Esophagus (tissue), 2 donors: ENCODE measurements around the gene ALG1. TPM values are rescaled to one million over a fixed set of nuclear protein-coding genes. Genes with fewer than 3 reads are reported as not detected.
"Not testable (repeated sequence)": the region's sequence is repeated elsewhere in the genome, so short reads cannot be mapped to it uniquely, and the experiment has no call there.

Source experiments
- H3K27ac ChIP-seq, 2 donors: one replicate each; pipeline ENCODE4 v1.5.1; 2013; ENCODE audit warnings: low read depth in 2 of 2, mild to moderate bottlenecking in 2 of 2, inconsistent platforms in 1 of 2, low read length in 1 of 2, moderate library complexity in 1 of 2
- H3K27me3 ChIP-seq, 2 donors: one replicate each; pipeline ENCODE4 v1.6.1; 2013; ENCODE audit warnings: low read length in 2 of 2, control low read depth in 1 of 2, mild to moderate bottlenecking in 1 of 2; ENCODE audit not compliant: insufficient read depth in 2 of 2, control insufficient read depth in 1 of 2
- H3K36me3 ChIP-seq, 2 donors: one replicate each; pipeline ENCODE4 v1.6.1; 2013; ENCODE audit warnings: low read length in 1 of 2; ENCODE audit not compliant: control insufficient read depth in 2 of 2, insufficient read depth in 2 of 2
- H3K4me1 ChIP-seq, 2 donors: one replicate each; pipeline ENCODE4 v1.6.1; 2013; ENCODE audit warnings: low read length in 1 of 2; ENCODE audit not compliant: control insufficient read depth in 2 of 2, insufficient read depth in 2 of 2
- H3K4me3 ChIP-seq, 2 donors: one replicate each; pipeline ENCODE4 v1.5.1; 2013; ENCODE audit warnings: low read length in 2 of 2, mild to moderate bottlenecking in 2 of 2, low read depth in 1 of 2, moderate library complexity in 1 of 2
- H3K9me3 ChIP-seq, 2 donors: one replicate each; pipeline ENCODE4 v1.6.1; 2013; ENCODE audit warnings: mild to moderate bottlenecking in 2 of 2, low read depth in 1 of 2, low read length in 1 of 2, moderate library complexity in 1 of 2; ENCODE audit not compliant: control insufficient read depth in 2 of 2, insufficient read depth in 1 of 2
- WGBS, 2 donors: extraction: QIAGEN DNeasy Blood & Tissue Kit; methylation state at CpG; one replicate each; pipeline ENCODE4 v1.1.7; 2013; 5-methylcytosine and 5-hydroxymethylcytosine counted together
- polyA plus RNA-seq, 2 donors: library from polyadenylated mRNA; stranded (reverse); fragments of 200-250 nt; gene quantifications; one replicate each; pipeline ENCODE4 v1.2.3, GENCODE V29; 2013
- donor health status: healthy with polysubstance abuse.
- donor health status: Bipolar disorder and iron deficiency.

Gene ALG1
- polyA plus RNA-seq, 2 donors = 7.6 to 12.5 TPM

DNA sequence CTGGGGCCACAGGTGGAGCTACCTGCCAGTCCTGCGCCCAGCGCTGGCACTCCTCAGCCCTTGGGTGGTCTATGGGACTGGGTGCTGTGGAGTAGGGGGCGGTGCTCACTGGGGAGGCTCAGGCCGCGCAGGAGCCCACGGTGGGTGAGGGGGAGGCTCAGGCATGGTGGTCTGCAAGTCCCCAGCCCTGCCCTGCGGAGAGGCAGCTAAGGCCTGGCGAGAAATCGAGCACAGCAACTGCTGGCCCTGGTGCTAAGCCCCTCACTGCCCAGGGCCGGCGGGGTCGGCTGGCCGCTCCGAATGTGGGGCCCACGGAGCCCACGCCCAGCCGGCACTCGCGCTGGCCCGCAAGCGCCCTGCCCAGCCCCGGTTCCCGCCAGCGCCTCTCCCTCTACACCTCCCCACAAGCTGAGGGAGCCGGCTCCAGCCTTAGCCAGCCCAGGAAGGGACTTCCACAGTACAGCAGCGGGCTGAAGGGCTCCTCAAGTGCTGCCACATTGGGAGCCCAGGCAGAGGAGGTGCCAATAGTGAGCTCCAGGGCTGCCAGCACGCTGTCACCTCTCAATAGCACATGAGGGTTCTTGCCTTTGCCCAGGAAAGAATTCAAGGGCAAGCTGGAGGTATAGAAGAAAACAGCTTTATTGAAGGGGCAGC is 37.0 kb downstream of the ALG1 start:
- Histone ChIP-seq H3K4me1 (no peaks in the 10 kb centered on the region), H3K36me3 (no peaks in the 10 kb centered on the region)
- WGBS, 2 donors = 91 to 95% methylated on average over 24 to 27 of the region's 27 CpGs

DNA sequence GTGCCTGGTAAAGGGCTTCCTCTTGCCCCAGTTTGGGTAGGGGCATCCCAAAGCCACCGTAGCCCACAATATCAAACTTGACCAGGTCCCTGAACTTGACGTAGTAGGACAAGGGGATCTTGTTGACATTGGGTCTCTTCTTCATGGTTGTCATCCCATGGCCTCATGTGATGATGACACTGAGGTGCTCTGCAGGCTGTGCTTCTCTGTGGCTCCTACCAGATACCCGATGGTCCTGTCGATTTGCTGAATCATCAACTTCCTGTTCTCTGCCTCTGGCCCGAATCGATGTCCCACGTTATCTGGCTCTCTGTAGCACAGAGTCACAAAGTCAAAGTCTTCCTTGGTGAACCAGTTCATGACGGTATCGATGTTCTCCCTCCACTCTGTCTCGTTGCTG is 39.3 kb downstream of the ALG1 start:
- H3K9me3 ChIP-seq, H3K27ac ChIP-seq, H3K27me3 ChIP-seq, H3K4me3 ChIP-seq, H3K4me1 ChIP-seq, H3K36me3 ChIP-seq: not testable (repeated sequence)
- WGBS, 2 donors = 77 to 85% methylated on average over 8 to 10 of the region's 10 CpGs

More for the DNA sequence above, 37.0 kb downstream of the ALG1 start:
- Histone ChIP-seq H3K4me3 (no peak overlapping the region), H3K9me3 (no peaks in the 10 kb centered on the region), H3K27ac (no peak overlapping the region), H3K27me3 (no peaks in the 10 kb centered on the region)

DNA sequence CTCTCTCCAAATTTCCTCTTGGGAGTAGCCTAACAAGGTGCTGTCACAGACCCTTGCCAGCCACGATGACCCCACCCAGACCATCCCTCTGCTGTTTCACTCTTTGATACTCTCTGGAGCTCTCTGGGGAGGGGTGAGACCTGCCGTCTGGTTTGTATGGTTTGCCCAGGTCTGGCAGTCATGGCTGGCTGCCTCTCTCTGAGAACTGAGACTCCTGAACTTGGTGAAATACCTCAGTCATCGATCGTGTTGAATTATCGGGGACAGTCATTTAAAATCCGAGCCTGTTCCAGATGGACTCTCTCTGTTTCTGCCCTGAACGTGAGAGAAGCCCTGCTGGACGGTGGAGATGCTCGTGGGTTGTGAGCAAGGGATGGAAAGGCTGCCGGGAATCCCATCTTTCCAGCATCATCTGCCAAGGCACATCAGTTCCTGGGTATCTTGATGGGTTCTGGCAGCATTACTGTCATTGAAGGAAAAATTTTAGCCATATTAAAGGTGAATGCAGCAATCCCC is 45.2 kb downstream of the ALG1 start:
- H3K36me3 ChIP-seq, H3K27me3 ChIP-seq, H3K27ac ChIP-seq, H3K9me3 ChIP-seq, H3K4me1 ChIP-seq, H3K4me3 ChIP-seq: not testable (repeated sequence)
- 35 to 41% methylated on average over 9 of the region's 10 CpGs for WGBS, 2 donors

DNA sequence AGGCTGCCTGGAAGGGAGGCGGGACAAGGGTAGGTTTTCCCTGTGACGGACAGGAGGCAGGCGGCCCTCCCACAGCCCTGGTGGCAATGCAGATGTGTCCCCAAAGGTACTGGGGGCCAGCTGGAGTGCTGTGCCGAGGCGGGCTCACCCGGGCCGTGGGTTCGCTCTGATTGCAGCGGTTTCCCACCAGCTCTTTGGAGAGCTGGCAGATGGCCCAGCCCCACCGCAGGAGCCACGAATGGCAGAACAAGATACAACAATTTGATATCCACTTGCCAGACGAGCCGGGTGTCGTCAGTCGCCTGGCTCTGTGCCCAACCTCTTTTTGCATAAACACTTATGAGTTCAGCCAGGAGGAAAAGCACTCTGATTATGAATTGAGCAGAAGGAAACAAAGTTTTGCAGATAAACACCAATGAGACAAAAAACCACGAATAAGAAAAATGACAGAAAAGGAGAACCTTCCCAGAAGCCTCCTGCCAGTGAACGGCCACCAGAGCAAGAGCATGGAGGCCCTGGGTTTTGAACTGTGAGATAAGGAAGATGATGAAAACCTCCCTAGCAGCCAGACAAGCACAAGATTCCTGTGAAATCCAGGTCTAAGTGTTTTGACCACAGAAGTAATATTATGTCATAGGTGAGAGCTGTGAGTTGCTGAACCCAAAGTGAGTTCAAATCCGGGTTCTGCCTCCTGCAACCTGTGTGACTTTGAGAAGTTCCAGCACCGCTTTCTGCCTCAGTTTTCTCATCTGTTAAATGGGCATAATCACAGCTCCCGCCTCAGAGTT is 45.9 kb downstream of the ALG1 start:
- not testable (repeated sequence) for H3K36me3 ChIP-seq, H3K27ac ChIP-seq, H3K4me1 ChIP-seq, H3K9me3 ChIP-seq, H3K4me3 ChIP-seq, H3K27me3 ChIP-seq
- WGBS, 2 donors = 16 to 21% methylated on average over 19 to 20 of the region's 20 CpGs

DNA sequence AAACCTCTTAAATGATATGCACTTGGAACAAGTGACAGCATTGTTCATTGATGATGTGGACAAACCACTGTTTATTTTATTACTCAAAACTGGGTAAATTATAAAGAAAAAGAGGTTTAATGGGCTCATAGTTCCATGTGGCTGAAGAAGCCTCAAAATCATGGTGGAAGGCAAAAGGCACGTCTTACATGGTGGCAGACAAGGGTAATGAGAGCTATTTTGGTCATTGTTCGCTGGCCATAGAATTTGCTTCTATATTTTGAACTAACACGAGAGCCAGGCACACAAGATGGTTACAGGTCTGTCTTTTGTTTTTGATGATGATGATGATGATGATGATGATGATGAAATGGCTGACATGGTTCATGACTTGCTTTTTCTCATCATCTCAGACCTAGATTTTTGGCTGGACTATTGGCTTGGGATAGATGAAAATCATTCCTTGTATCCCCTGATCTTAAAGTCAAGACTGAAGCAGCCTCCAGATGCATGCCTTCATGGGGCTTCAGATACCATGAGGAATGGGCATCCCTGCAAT is 59.9 kb downstream of the ALG1 start:
- not testable (repeated sequence) for H3K36me3 ChIP-seq, H3K27ac ChIP-seq, H3K9me3 ChIP-seq, H3K4me3 ChIP-seq, H3K4me1 ChIP-seq, H3K27me3 ChIP-seq
- 89 to 90% methylated on average over 3 of the region's 3 CpGs for WGBS, 2 donors

DNA sequence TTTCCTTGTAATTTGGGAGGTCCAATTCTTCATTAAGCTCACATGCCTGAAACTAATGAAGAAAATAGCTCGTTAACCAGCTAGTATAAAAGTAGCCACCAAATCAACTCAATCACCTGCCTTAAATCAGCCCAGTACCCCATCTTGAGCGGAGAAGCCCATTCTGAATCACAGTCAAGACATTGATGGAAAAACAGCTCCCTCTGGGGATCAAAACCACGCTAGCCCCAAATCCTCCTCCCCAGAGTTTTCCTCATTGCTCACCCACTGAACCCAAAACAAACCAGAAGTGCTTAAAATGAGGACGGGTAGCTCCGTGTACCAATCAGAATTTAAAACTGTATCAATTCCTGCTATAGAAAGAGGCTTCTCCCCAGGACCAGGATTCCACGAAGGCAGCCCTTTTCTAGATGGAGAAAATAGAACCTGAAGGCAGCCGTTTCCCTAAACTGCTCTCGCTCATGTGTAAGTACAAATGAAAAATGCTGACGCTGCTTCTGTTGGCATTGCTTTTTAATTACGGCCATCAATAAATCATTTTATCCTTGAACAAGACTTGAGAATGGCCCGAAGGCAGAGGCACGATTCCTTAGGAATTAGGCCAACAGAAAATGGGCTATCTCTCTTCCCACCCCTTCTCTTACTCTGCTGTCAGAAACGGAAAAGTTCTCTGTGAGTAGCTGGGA is 61.4 kb downstream of the ALG1 start:
- H3K4me1 ChIP-seq, H3K36me3 ChIP-seq, H3K4me3 ChIP-seq, H3K27me3 ChIP-seq, H3K9me3 ChIP-seq, H3K27ac ChIP-seq: not testable (repeated sequence)
- WGBS, 2 donors = 28 to 36% methylated on average over 13 of the region's 13 CpGs

DNA sequence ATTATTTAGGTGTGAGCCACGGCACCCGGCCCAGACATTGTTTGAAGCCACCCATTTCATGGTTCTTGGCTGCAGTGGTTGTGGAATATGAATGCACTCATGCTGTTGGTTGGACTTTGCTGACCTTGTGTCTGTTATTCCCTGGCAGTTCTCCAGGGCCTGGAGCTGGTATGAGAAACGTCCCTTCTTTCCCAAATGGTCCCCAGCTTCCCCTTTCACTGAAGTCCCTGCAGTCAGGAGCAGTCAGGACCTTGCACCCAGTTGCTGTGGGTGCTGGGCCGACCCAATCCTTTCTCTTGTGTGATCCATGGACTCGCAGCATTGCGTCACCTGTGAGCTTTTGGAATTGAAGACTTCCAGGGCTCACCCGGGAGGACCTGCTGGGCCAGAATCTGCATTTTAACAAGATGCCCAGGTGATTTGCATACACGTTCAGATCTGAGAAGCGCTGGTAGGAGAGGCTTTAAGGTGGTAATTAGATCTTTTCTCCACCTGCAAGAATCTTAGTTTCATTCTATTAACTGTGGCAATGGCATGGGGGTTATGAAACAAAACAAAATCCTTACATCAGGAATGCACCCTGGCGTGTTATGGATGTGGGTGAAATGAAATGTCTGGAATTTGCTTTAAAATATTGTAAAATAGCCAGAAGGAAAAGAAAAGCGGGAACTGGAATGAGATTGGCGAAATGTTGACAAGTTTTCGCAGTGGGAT is 63.3 kb downstream of the ALG1 start:
- H3K27ac ChIP-seq, H3K9me3 ChIP-seq, H3K4me3 ChIP-seq, H3K27me3 ChIP-seq, H3K4me1 ChIP-seq, H3K36me3 ChIP-seq: not testable (repeated sequence)
- WGBS, 2 donors = 42 to 52% methylated on average over 13 of the region's 13 CpGs
